ENCODE results near the gene CCDC6. TPM values are rescaled to one million over a fixed set of nuclear protein-coding genes. Genes with fewer than 3 reads are reported as not detected.
"Not testable (repeated sequence)": the region's sequence is repeated elsewhere in the genome, so short reads cannot be mapped to it uniquely, and the experiment has no call there.

CCDC6 gene
- total RNA-seq, 1 experiment from 2014 or later, result 37.6 TPM

GRCh38 chr10:59792812-59793211, 113.5 kb downstream of the CCDC6 start:
- Histone ChIP-seq H3K27me3 (ENCODE audit: low read length) (no peaks in the 10 kb centered on the region), H3K27ac (ENCODE audit: low read length) (no peak overlapping the region), H3K4me2 (ENCODE audit: low read length) (no peak overlapping the region), H3K9me2 (replicated peaks; ENCODE audit: low read length) (no peaks in the 10 kb centered on the region), H3K9ac (ENCODE audit: low read length) (no peak overlapping the region), H3K9me3 (ENCODE audit: low read length) (no peaks in the 10 kb centered on the region), H3F3A (ENCODE audit: low read length, unreplicated experiment) (peaks cover 6% of the 10 kb centered on the region), H3K4me1 (ENCODE audit: insufficient read depth, low read length) (peaks cover 27% of the 10 kb centered on the region), H4K20me1 (ENCODE audit: low read length) (no peaks in the 10 kb centered on the region), H3K4me3 (ENCODE audit: low read length) (no peak overlapping the region), H3K79me2 (ENCODE audit: low read length) (no peaks in the 10 kb centered on the region), H3K36me3 (ENCODE audit: low read depth, low read length) (peaks cover 44% of the 10 kb centered on the region), H2AFZ (ENCODE audit: low read length) (no peak overlapping the region)
- ChIA-PET POLR2A (ENCODE audit: unreplicated experiment) (interaction anchor here (0.6 kb wide), 1 partner anchor 38 kb away, joined by 4 read pairs; no protein-coding TSS in a partner anchor), CTCF (no interaction called here)
- no TSS peak for BruUV-seq (replicated peaks)
- TF ChIP-seq EZH2phosphoT487 (IDR thresholded peaks at IDR 0.05; ENCODE audit: borderline replicate concordance, low read length) (no peak), EZH2 (IDR thresholded peaks at IDR 0.05; ENCODE audit: low read length, unreplicated experiment) (no peak)
- TF ChIP-seq, protein P1, sequence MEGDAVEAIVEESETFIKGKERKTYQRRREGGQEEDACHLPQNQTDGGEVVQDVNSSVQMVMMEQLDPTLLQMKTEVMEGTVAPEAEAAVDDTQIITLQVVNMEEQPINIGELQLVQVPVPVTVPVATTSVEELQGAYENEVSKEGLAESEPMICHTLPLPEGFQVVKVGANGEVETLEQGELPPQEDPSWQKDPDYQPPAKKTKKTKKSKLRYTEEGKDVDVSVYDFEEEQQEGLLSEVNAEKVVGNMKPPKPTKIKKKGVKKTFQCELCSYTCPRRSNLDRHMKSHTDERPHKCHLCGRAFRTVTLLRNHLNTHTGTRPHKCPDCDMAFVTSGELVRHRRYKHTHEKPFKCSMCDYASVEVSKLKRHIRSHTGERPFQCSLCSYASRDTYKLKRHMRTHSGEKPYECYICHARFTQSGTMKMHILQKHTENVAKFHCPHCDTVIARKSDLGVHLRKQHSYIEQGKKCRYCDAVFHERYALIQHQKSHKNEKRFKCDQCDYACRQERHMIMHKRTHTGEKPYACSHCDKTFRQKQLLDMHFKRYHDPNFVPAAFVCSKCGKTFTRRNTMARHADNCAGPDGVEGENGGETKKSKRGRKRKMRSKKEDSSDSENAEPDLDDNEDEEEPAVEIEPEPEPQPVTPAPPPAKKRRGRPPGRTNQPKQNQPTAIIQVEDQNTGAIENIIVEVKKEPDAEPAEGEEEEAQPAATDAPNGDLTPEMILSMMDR (conservative IDR thresholded peaks at IDR 0.05; ENCODE audit: low read depth, low read length), result no peak
- intact Hi-C loops (cut with micrococcal nuclease), result no loop called here
- DNase-seq, result no peak
- ATAC-seq, result no peak

- ATAC-seq (no peak), DNase-seq (no peak)
- ChIA-PET POLR2A (ENCODE audit: unreplicated experiment) (no interaction called here), CTCF (no interaction called here)
- Histone ChIP-seq H3K9ac (ENCODE audit: low read length) (no peak overlapping the region), H3K36me3 (ENCODE audit: low read depth, low read length) (peaks cover 39% of the 10 kb centered on the region), H3K9me3 (ENCODE audit: low read length) (no peaks in the 10 kb centered on the region), H3K9me2 (replicated peaks; ENCODE audit: low read length) (no peaks in the 10 kb centered on the region), H3K4me1 (ENCODE audit: insufficient read depth, low read length) (peaks cover 27% of the 10 kb centered on the region), H3K27ac (ENCODE audit: low read length) (no peak overlapping the region), H2AFZ (ENCODE audit: low read length) (no peak overlapping the region), H3K4me2 (ENCODE audit: low read length) (no peak overlapping the region), H3F3A (ENCODE audit: low read length, unreplicated experiment) (peaks cover 6% of the 10 kb centered on the region), H4K20me1 (ENCODE audit: low read length) (no peaks in the 10 kb centered on the region), H3K79me2 (ENCODE audit: low read length) (no peaks in the 10 kb centered on the region), H3K27me3 (ENCODE audit: low read length) (no peaks in the 10 kb centered on the region), H3K4me3 (ENCODE audit: low read length) (no peak overlapping the region)
- BruUV-seq (replicated peaks), result TSS peak; percentile 18
- intact Hi-C loops (cut with micrococcal nuclease), result no loop called here
- TF ChIP-seq EZH2 (IDR thresholded peaks at IDR 0.05; ENCODE audit: low read length, unreplicated experiment) (no peak), EZH2phosphoT487 (IDR thresholded peaks at IDR 0.05; ENCODE audit: borderline replicate concordance, low read length) (no peak)
- TF ChIP-seq, protein P1 (conservative IDR thresholded peaks at IDR 0.05; ENCODE audit: low read depth, low read length), result no peak
These were observed 114.8 kb downstream of the CCDC6 start for GRCh38 chr10:59791601-59792000.

GRCh38 chr10:59790080-59790479, 116.3 kb downstream of the CCDC6 start:
- Histone ChIP-seq H3K36me3 (ENCODE audit: low read depth, low read length) (peaks cover 36% of the 10 kb centered on the region), H3K4me1 (ENCODE audit: insufficient read depth, low read length) (peaks cover 26% of the 10 kb centered on the region)
- H3K27ac ChIP-seq (ENCODE audit: low read length); H3K9ac ChIP-seq (ENCODE audit: low read length); H3K27me3 ChIP-seq (ENCODE audit: low read length); H2AFZ ChIP-seq (ENCODE audit: low read length); H3K79me2 ChIP-seq (ENCODE audit: low read length); H3K4me2 ChIP-seq (ENCODE audit: low read length); H3K4me3 ChIP-seq (ENCODE audit: low read length); H3K9me2 ChIP-seq (replicated peaks; ENCODE audit: low read length); DNase-seq; POLR2A ChIA-PET (ENCODE audit: unreplicated experiment); BruUV-seq (replicated peaks); intact Hi-C loops (cut with micrococcal nuclease); CTCF ChIA-PET; H4K20me1 ChIP-seq (ENCODE audit: low read length); H3K9me3 ChIP-seq (ENCODE audit: low read length); ATAC-seq; H3F3A ChIP-seq (ENCODE audit: low read length, unreplicated experiment): not testable (repeated sequence)

DNA sequence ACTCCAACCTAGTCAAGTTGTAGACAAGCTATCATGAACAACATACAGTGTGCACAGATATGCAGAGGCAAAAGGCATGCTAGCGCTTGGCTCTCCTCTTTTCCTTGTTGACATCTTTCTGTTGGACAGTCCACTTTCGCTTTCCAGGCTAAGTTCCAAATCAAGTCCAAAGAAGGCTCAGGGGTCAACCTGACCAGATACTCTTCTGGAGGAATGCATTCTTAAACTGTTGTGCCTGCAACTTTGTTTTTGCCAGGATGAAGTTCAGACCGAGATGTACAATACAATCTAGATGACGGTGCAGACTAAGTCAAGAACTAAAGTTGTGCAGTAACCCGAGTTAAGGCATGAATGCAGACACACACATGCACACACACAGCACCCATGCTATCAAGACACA, 117.4 kb downstream of the CCDC6 start:
- H4K20me1 ChIP-seq (ENCODE audit: low read length); H3K9ac ChIP-seq (ENCODE audit: low read length); H3K4me3 ChIP-seq (ENCODE audit: low read length); H3F3A ChIP-seq (ENCODE audit: low read length, unreplicated experiment); H2AFZ ChIP-seq (ENCODE audit: low read length); BruUV-seq (replicated peaks); H3K79me2 ChIP-seq (ENCODE audit: low read length); CTCF ChIA-PET; ATAC-seq; H3K27ac ChIP-seq (ENCODE audit: low read length); DNase-seq; POLR2A ChIA-PET (ENCODE audit: unreplicated experiment); H3K27me3 ChIP-seq (ENCODE audit: low read length); intact Hi-C loops (cut with micrococcal nuclease); H3K9me3 ChIP-seq (ENCODE audit: low read length); H3K4me2 ChIP-seq (ENCODE audit: low read length); H3K9me2 ChIP-seq (replicated peaks; ENCODE audit: low read length): not testable (repeated sequence)
- H3K4me1 ChIP-seq (ENCODE audit: insufficient read depth, low read length), result peaks cover 14% of the 10 kb centered on the region
- H3K36me3 ChIP-seq (ENCODE audit: low read depth, low read length), result peaks cover 29% of the 10 kb centered on the region

DNA sequence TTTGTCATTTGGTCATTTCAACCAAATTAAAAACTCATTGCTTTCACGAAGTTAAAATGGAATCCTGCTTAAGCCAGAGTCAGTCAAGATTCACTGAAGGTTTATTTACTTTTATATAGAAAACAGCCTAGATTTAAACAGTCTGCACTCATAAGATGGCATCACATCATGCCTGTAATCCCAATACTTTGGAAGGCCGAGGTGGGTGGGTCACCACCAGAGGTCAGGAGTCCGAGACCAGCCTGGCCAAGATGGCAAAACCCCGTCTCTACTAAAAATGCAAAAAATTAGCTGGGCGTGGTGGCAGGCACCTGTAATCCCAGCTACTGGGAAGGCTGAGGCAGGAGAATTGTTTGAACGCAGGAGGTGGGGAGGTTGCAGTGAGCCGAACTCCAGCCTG, 119.3 kb downstream of the CCDC6 start:
- POLR2A ChIA-PET (ENCODE audit: unreplicated experiment), result not testable (repeated sequence)

More for the DNA sequence above, 119.3 kb downstream of the CCDC6 start:
- peaks cover 15% of the 10 kb centered on the region for H3K36me3 ChIP-seq (ENCODE audit: low read depth, low read length)
- CTCF ChIA-PET; H3F3A ChIP-seq (ENCODE audit: low read length, unreplicated experiment); H4K20me1 ChIP-seq (ENCODE audit: low read length); H3K4me1 ChIP-seq (ENCODE audit: insufficient read depth, low read length); H3K27me3 ChIP-seq (ENCODE audit: low read length); H3K27ac ChIP-seq (ENCODE audit: low read length); H3K9ac ChIP-seq (ENCODE audit: low read length); DNase-seq; H3K9me3 ChIP-seq (ENCODE audit: low read length); BruUV-seq (replicated peaks); H3K9me2 ChIP-seq (replicated peaks; ENCODE audit: low read length); H3K4me3 ChIP-seq (ENCODE audit: low read length); intact Hi-C loops (cut with micrococcal nuclease); H3K79me2 ChIP-seq (ENCODE audit: low read length); H2AFZ ChIP-seq (ENCODE audit: low read length); H3K4me2 ChIP-seq (ENCODE audit: low read length); ATAC-seq: not testable (repeated sequence)
